ENCODE measurements around the gene UCN2. TPM values are rescaled to one million over a fixed set of nuclear protein-coding genes. Genes with fewer than 3 reads are reported as not detected.
"Not testable (repeated sequence)": the region's sequence is repeated elsewhere in the genome, so short reads cannot be mapped to it uniquely, and the experiment has no call there.

The UCN2 gene
- total and polyA plus RNA-seq, 2 experiments from 2014 or later, result 0.95 to 1.1 TPM

DNA sequence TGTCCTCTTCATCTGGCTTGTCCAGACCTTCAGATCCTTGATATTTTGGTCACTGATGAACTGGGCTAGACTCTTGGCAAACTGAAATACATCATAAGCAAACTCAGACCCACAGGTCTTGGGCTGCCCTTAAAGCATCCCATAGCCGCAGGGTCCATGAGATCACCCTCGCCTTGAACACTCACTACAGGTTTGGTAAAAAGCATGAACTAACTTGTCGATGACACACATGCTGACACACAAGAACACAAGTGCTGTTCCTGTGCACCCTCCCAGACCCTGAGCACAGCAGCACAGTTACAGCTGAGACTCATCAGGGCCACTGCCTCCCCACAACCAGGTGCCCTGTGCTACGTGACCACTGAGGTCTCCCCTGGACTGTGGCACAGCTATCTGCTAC lies 28.0 kb downstream of the UCN2 start:
- DNase-seq (ENCODE audit: low read depth in 1 of 2, low spot score in 1 of 2), result no peak
- Histone ChIP-seq H3K4me3 (no peak overlapping the region), H3K36me3 (peaks cover 79% of the 10 kb centered on the region), H3K9me3 (ENCODE audit: low read depth) (no peaks in the 10 kb centered on the region), H3K27ac (no peak overlapping the region), H3K27me3 (no peaks in the 10 kb centered on the region), H3K4me1 (ENCODE audit: low read depth) (no peaks in the 10 kb centered on the region)
- TF ChIP-seq, protein P1, sequence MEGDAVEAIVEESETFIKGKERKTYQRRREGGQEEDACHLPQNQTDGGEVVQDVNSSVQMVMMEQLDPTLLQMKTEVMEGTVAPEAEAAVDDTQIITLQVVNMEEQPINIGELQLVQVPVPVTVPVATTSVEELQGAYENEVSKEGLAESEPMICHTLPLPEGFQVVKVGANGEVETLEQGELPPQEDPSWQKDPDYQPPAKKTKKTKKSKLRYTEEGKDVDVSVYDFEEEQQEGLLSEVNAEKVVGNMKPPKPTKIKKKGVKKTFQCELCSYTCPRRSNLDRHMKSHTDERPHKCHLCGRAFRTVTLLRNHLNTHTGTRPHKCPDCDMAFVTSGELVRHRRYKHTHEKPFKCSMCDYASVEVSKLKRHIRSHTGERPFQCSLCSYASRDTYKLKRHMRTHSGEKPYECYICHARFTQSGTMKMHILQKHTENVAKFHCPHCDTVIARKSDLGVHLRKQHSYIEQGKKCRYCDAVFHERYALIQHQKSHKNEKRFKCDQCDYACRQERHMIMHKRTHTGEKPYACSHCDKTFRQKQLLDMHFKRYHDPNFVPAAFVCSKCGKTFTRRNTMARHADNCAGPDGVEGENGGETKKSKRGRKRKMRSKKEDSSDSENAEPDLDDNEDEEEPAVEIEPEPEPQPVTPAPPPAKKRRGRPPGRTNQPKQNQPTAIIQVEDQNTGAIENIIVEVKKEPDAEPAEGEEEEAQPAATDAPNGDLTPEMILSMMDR (IDR thresholded peaks at IDR 0.05; ENCODE audit: low read depth, low read length), result no peak

DNA sequence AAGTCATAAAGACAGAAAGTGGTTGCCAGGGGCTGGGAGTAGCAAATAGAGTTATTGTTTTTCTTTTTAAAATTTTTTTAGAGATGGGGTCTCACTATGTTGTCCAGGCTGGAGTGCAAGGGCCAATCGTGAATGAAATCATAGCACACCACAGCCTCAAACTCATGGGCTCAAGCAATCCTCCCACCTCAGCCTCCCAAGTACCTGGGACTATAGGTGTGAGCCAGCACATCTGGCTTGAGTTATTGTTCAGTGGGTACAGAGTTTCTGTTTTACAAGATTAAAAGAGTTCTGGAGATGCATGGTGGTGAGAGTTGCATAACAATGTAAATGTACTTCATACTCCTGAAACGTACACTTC lies 30.6 kb downstream of the UCN2 start:
- TF ChIP-seq, protein P1 (IDR thresholded peaks at IDR 0.05; ENCODE audit: low read depth, low read length), result no peak
- Histone ChIP-seq H3K27me3 (no peaks in the 10 kb centered on the region), H3K4me1 (ENCODE audit: low read depth) (no peaks in the 10 kb centered on the region), H3K4me3 (no peak overlapping the region), H3K27ac (no peak overlapping the region), H3K36me3 (peaks cover 79% of the 10 kb centered on the region), H3K9me3 (ENCODE audit: low read depth) (no peaks in the 10 kb centered on the region)
- no peak for DNase-seq (ENCODE audit: low read depth in 1 of 2, low spot score in 1 of 2)

DNA sequence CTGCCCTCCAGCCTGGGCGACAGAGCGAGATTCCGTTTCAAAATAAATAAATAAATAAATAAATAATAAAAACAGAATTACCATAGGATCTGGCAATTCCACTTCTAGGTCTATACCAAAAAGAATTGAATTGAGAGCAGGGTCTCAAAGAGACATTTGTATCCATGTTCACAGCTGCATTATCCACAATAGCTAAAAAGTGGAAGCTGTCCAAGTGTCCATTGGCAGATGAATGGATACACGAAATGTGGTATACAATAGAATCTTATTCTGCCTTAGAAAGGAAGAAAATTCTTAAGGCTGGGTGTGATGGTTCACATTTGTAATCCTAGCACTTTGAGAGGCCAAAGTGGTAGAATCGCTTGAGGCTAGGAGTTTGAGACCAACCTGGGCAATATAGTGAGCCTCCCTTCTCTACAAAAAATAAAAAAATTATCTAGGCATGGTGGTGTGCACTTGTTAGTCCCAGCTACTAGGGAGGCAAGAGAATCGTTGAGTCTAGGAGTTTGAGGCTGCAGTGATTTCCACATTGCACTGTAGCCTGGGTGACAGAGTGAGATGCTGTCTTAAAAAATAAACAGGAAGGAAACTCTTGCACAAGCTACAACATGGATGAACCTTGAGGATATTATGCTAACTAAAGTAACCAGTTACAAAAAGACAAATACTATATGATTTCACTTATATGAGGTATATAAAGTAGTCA lies 31.2 kb downstream of the UCN2 start:
- H3K4me3 ChIP-seq, result no peak overlapping the region
- no peak for DNase-seq (ENCODE audit: low read depth in 1 of 2, low spot score in 1 of 2)
- no peaks in the 10 kb centered on the region for H3K9me3 ChIP-seq (ENCODE audit: low read depth)
- TF ChIP-seq, protein P1 (IDR thresholded peaks at IDR 0.05; ENCODE audit: low read depth, low read length), result no peak
- no peak overlapping the region for H3K27ac ChIP-seq
- peaks cover 78% of the 10 kb centered on the region for H3K36me3 ChIP-seq
- H3K4me1 ChIP-seq (ENCODE audit: low read depth), result no peaks in the 10 kb centered on the region
- no peaks in the 10 kb centered on the region for H3K27me3 ChIP-seq

DNA sequence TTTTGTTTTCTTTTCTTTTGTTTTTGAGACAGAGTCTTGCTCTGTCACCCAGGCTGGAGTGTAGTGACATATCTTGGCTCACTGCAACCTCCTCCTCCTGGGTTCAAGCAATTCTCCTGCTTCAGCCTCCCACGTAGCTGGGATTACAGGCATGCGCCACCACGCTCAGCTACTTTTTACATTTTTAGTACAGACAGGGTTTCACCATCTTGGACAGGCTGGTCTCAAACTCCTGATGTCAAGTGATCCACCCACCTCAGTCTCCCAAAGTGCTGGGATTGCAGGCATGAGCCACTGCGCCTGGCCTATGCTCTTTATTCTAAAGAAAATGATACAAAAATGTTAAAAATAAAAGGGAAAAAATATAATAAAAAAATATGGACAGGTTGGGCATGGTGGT lies 32.9 kb downstream of the UCN2 start:
- H3K27ac ChIP-seq; DNase-seq (ENCODE audit: low read depth in 1 of 2, low spot score in 1 of 2); H3K9me3 ChIP-seq (ENCODE audit: low read depth); H3K4me1 ChIP-seq (ENCODE audit: low read depth); H3K27me3 ChIP-seq; H3K4me3 ChIP-seq: not testable (repeated sequence)
- H3K36me3 ChIP-seq, result peaks cover 80% of the 10 kb centered on the region

DNA sequence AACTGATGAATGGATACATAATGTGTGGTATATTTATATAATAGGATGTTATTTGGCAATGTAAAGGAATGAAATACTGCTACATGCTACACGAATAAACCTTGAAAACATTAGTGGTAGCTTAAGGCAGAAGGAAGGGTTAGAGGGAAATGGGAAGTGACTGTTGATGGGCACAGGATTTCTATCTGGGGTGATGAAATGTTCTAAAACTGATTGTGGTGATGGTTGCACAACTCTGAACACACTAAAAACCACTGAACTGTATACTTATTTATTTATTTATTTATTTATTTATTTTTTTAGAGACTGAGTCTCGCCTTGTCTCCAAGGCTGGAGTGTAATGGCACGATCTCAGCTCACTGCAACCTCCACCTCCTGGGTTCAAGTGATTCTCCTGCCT lies 34.8 kb downstream of the UCN2 start:
- TF ChIP-seq, protein P1 (IDR thresholded peaks at IDR 0.05; ENCODE audit: low read depth, low read length), result no peak
- H3K9me3 ChIP-seq (ENCODE audit: low read depth), result no peaks in the 10 kb centered on the region
- H3K4me1 ChIP-seq (ENCODE audit: low read depth), result no peaks in the 10 kb centered on the region
- peak in 1 of 2 donors; percentile 46 for DNase-seq (ENCODE audit: low read depth in 1 of 2, low spot score in 1 of 2)
- H3K27ac ChIP-seq, result no peak overlapping the region
- H3K27me3 ChIP-seq, result no peaks in the 10 kb centered on the region
- H3K4me3 ChIP-seq, result no peak overlapping the region
- peaks cover 78% of the 10 kb centered on the region for H3K36me3 ChIP-seq

DNA sequence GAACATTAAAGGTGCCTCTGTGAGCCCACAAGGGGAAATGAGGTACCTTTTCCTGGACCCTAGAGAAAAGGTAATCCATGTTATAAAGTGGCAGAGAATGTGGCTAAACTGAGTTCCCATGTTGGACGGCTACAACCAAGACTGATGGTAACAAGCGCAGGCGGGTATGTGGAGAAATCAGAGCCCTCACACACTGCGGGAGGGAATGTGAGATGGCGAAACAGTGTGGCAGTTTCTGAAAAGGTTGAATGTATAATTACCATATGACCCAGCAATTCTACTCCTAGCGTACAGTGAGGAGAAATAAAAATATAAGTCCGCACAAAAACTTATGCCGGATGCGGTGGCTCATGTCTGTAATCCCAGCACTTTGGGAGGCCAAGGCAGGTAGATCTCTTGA lies 35.5 kb downstream of the UCN2 start:
- no peaks in the 10 kb centered on the region for H3K4me1 ChIP-seq (ENCODE audit: low read depth)
- no peak for DNase-seq (ENCODE audit: low read depth in 1 of 2, low spot score in 1 of 2)
- H3K4me3 ChIP-seq, result no peak overlapping the region
- H3K36me3 ChIP-seq, result peaks cover 77% of the 10 kb centered on the region
- no peaks in the 10 kb centered on the region for H3K27me3 ChIP-seq
- TF ChIP-seq, protein P1 (IDR thresholded peaks at IDR 0.05; ENCODE audit: low read depth, low read length), result no peak
- H3K27ac ChIP-seq, result no peak overlapping the region
- no peaks in the 10 kb centered on the region for H3K9me3 ChIP-seq (ENCODE audit: low read depth)
